Measurements from ENCODE around the gene PKLR.

DNA sequence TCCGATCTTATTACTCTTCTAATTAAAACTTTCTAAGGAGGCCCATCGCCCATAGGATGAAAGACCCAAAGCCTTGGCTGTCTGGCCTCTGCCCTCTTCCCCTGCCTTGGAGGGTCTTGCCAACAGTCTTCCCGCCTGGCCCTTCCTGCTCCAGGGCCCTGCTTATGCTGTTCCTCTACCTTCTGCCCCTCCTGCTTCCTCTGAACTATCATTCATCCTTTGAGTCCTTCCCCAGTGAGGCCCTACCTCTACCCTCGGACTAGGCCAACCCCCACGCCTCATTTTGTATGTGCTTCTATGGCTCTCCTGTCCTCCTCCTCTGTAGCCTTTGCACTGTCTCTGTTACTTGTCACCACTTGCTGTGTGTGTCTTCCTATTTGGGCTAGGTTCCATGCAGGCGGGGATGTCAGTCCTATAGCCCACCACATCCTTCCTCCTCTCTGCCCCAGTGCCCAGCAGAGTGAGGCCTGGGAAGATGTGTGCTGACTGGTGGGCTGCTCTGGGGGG lies 24.8 kb upstream of the PKLR start:
- TF ChIP-seq, protein P1, sequence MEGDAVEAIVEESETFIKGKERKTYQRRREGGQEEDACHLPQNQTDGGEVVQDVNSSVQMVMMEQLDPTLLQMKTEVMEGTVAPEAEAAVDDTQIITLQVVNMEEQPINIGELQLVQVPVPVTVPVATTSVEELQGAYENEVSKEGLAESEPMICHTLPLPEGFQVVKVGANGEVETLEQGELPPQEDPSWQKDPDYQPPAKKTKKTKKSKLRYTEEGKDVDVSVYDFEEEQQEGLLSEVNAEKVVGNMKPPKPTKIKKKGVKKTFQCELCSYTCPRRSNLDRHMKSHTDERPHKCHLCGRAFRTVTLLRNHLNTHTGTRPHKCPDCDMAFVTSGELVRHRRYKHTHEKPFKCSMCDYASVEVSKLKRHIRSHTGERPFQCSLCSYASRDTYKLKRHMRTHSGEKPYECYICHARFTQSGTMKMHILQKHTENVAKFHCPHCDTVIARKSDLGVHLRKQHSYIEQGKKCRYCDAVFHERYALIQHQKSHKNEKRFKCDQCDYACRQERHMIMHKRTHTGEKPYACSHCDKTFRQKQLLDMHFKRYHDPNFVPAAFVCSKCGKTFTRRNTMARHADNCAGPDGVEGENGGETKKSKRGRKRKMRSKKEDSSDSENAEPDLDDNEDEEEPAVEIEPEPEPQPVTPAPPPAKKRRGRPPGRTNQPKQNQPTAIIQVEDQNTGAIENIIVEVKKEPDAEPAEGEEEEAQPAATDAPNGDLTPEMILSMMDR (IDR thresholded peaks at IDR 0.05): no peak
- no peak for TF ChIP-seq POLR2A (IDR thresholded peaks at IDR 0.05)

Data from lower leg skin (tissue), 3 donors.